GM12891 (cell line): Measurements from ENCODE around the gene GRPEL2.

Experiments used
- PAX5 ChIP-seq: IDR thresholded peaks from 2 replicates; pipeline ENCODE4 v1.6.1; 2011; ENCODE audit warnings: low read length, moderate library complexity, mild to moderate bottlenecking; ENCODE audit not compliant: insufficient read depth, severe bottlenecking
- POLR2A ChIP-seq: IDR thresholded peaks from 2 replicates; pipeline ENCODE4 v1.6.1; 2011; ENCODE audit warnings: low read depth, low read length, control low read depth
- POLR2AphosphoS5 ChIP-seq: IDR thresholded peaks from 2 replicates; pipeline ENCODE4 v1.6.1; 2011; ENCODE audit warnings: low read depth, low read length, control low read depth
- POU2F2 ChIP-seq: IDR thresholded peaks from 2 replicates; pipeline ENCODE4 v1.6.1; 2011; ENCODE audit warnings: low read depth, mild to moderate bottlenecking, control low read depth, low read length, moderate library complexity
- SPI1 ChIP-seq: IDR thresholded peaks from 2 replicates; pipeline ENCODE4 v1.6.1; 2011; ENCODE audit warnings: low read depth, low read length, control low read depth
- TAF1 ChIP-seq: IDR thresholded peaks from 2 replicates; pipeline ENCODE4 v1.6.1; 2011; ENCODE audit warnings: low read depth, low read length, control low read depth

GRCh38 chr5:149310488-149310887, 34.8 kb upstream of the GRPEL2 start:
- no peak for TF ChIP-seq POLR2A
- TF ChIP-seq POLR2AphosphoS5: no peak
- TF ChIP-seq TAF1: no peak
- TF ChIP-seq PAX5: no peak
- no peak for TF ChIP-seq SPI1
- no peak for TF ChIP-seq POU2F2
